ENCODE data around the gene CDC42SE2.
A peak's percentile ranks its signal among the peaks of the same experiment; 100 is the strongest.
"Not testable (repeated sequence)": the region's sequence is repeated elsewhere in the genome, so short reads cannot be mapped to it uniquely, and the experiment has no call there.

The CDC42SE2 gene

GRCh38 chr5:131304414-131304813, 40.6 kb downstream of the CDC42SE2 start:
- Mint-ChIP-seq H3K27ac (peak overlapping the region; percentile 41), H3K36me3 (ENCODE audit: low read depth) (peaks cover 35% of the 10 kb centered on the region), H3K4me3 (no peak overlapping the region), H3K27me3 (ENCODE audit: low read depth) (no peaks in the 10 kb centered on the region), H3K4me1 (ENCODE audit: low read depth) (peaks cover 46% of the 10 kb centered on the region), H3K9me3 (peaks cover 4% of the 10 kb centered on the region)

GRCh38 chr5:131305138-131305689, 41.4 kb downstream of the CDC42SE2 start:
- no peak overlapping the region for H3K27ac Mint-ChIP-seq
- H3K27me3 Mint-ChIP-seq (ENCODE audit: low read depth): no peaks in the 10 kb centered on the region
- H3K9me3 Mint-ChIP-seq: peaks cover 4% of the 10 kb centered on the region
- H3K4me3 Mint-ChIP-seq: no peak overlapping the region
- H3K4me1 Mint-ChIP-seq (ENCODE audit: low read depth): peaks cover 43% of the 10 kb centered on the region
- peaks cover 30% of the 10 kb centered on the region for H3K36me3 Mint-ChIP-seq (ENCODE audit: low read depth)

GRCh38 chr5:131305906-131306305, 42.1 kb downstream of the CDC42SE2 start:
- Mint-ChIP-seq H3K27ac (no peak overlapping the region), H3K9me3 (peaks cover 4% of the 10 kb centered on the region), H3K36me3 (ENCODE audit: low read depth) (peaks cover 28% of the 10 kb centered on the region), H3K4me3 (no peak overlapping the region), H3K4me1 (ENCODE audit: low read depth) (peaks cover 43% of the 10 kb centered on the region), H3K27me3 (ENCODE audit: low read depth) (no peaks in the 10 kb centered on the region)

- Mint-ChIP-seq H3K4me3 (peak overlapping the region; percentile 54), H3K36me3 (ENCODE audit: low read depth) (peaks cover 23% of the 10 kb centered on the region)
Observed at GRCh38 chr5:131312235-131312772, 48.5 kb downstream of the CDC42SE2 start.

GRCh38 chr5:131316026-131316425, 52.2 kb downstream of the CDC42SE2 start:
- Mint-ChIP-seq H3K27ac (no peak overlapping the region), H3K36me3 (ENCODE audit: low read depth) (peaks cover 35% of the 10 kb centered on the region)

More at GRCh38 chr5:131312235-131312772, 48.5 kb downstream of the CDC42SE2 start:
- peak overlapping the region; percentile 59 for H3K27ac Mint-ChIP-seq
- peaks cover 57% of the 10 kb centered on the region for H3K4me1 Mint-ChIP-seq (ENCODE audit: low read depth)
- not testable (repeated sequence) for H3K9me3 Mint-ChIP-seq; H3K27me3 Mint-ChIP-seq (ENCODE audit: low read depth)

GRCh38 chr5:131316822-131317221, 53.0 kb downstream of the CDC42SE2 start:
- peaks cover 61% of the 10 kb centered on the region for H3K4me1 Mint-ChIP-seq (ENCODE audit: low read depth)
- H3K4me3 Mint-ChIP-seq: no peak overlapping the region
- H3K36me3 Mint-ChIP-seq (ENCODE audit: low read depth): peaks cover 39% of the 10 kb centered on the region
- H3K9me3 Mint-ChIP-seq: peaks cover 3% of the 10 kb centered on the region
- H3K27ac Mint-ChIP-seq: no peak overlapping the region
- H3K27me3 Mint-ChIP-seq (ENCODE audit: low read depth): no peaks in the 10 kb centered on the region

More at GRCh38 chr5:131316026-131316425, 52.2 kb downstream of the CDC42SE2 start:
- Mint-ChIP-seq H3K4me3 (no peak overlapping the region), H3K4me1 (ENCODE audit: low read depth) (peaks cover 62% of the 10 kb centered on the region), H3K27me3 (ENCODE audit: low read depth) (no peaks in the 10 kb centered on the region), H3K9me3 (no peaks in the 10 kb centered on the region)

- Mint-ChIP-seq H3K27ac (no peak overlapping the region), H3K4me3 (no peak overlapping the region), H3K9me3 (peaks cover 3% of the 10 kb centered on the region)
Observed at GRCh38 chr5:131318455-131318854, 54.6 kb downstream of the CDC42SE2 start.

GRCh38 chr5:131321066-131321465, 57.2 kb downstream of the CDC42SE2 start:
- Mint-ChIP-seq H3K4me3 (no peak overlapping the region), H3K27me3 (ENCODE audit: low read depth) (no peaks in the 10 kb centered on the region), H3K27ac (no peak overlapping the region), H3K36me3 (ENCODE audit: low read depth) (peaks cover 50% of the 10 kb centered on the region), H3K9me3 (peaks cover 3% of the 10 kb centered on the region), H3K4me1 (ENCODE audit: low read depth) (peaks cover 55% of the 10 kb centered on the region)

More at GRCh38 chr5:131318455-131318854, 54.6 kb downstream of the CDC42SE2 start:
- Mint-ChIP-seq H3K27me3 (ENCODE audit: low read depth) (no peaks in the 10 kb centered on the region), H3K36me3 (ENCODE audit: low read depth) (peaks cover 49% of the 10 kb centered on the region), H3K4me1 (ENCODE audit: low read depth) (peaks cover 55% of the 10 kb centered on the region)

- peaks cover 3% of the 10 kb centered on the region for H3K9me3 Mint-ChIP-seq
- H3K27ac Mint-ChIP-seq: no peak overlapping the region
- peak overlapping the region; percentile 29 for H3K4me3 Mint-ChIP-seq
- H3K27me3 Mint-ChIP-seq (ENCODE audit: low read depth): no peaks in the 10 kb centered on the region
- H3K4me1 Mint-ChIP-seq (ENCODE audit: low read depth): peaks cover 52% of the 10 kb centered on the region
- H3K36me3 Mint-ChIP-seq (ENCODE audit: low read depth): peaks cover 44% of the 10 kb centered on the region
Observed at GRCh38 chr5:131322926-131323325, 59.1 kb downstream of the CDC42SE2 start.

GRCh38 chr5:131323378-131323777, 59.5 kb downstream of the CDC42SE2 start:
- H3K27me3 Mint-ChIP-seq (ENCODE audit: low read depth): no peaks in the 10 kb centered on the region
- H3K36me3 Mint-ChIP-seq (ENCODE audit: low read depth): peaks cover 46% of the 10 kb centered on the region
- H3K27ac Mint-ChIP-seq: no peak overlapping the region
- peaks cover 55% of the 10 kb centered on the region for H3K4me1 Mint-ChIP-seq (ENCODE audit: low read depth)
- peaks cover 3% of the 10 kb centered on the region for H3K9me3 Mint-ChIP-seq
- H3K4me3 Mint-ChIP-seq: no peak overlapping the region

- Mint-ChIP-seq H3K4me3 (no peak overlapping the region), H3K36me3 (ENCODE audit: low read depth) (peaks cover 51% of the 10 kb centered on the region), H3K9me3 (peaks cover 3% of the 10 kb centered on the region), H3K27ac (peak overlapping the region; percentile 45), H3K4me1 (ENCODE audit: low read depth) (peaks cover 63% of the 10 kb centered on the region), H3K27me3 (ENCODE audit: low read depth) (no peaks in the 10 kb centered on the region)
Observed at GRCh38 chr5:131324303-131324702, 60.5 kb downstream of the CDC42SE2 start.

- Mint-ChIP-seq H3K27ac (peak overlapping the region; percentile 62), H3K4me1 (ENCODE audit: low read depth) (peaks cover 44% of the 10 kb centered on the region), H3K27me3 (ENCODE audit: low read depth) (no peaks in the 10 kb centered on the region), H3K36me3 (ENCODE audit: low read depth) (peaks cover 37% of the 10 kb centered on the region), H3K4me3 (no peak overlapping the region), H3K9me3 (no peaks in the 10 kb centered on the region)
Observed at GRCh38 chr5:131328536-131329285, 64.9 kb downstream of the CDC42SE2 start.

- H3K9me3 Mint-ChIP-seq: no peaks in the 10 kb centered on the region
- peaks cover 41% of the 10 kb centered on the region for H3K36me3 Mint-ChIP-seq (ENCODE audit: low read depth)
- H3K27me3 Mint-ChIP-seq (ENCODE audit: low read depth): no peaks in the 10 kb centered on the region
- no peak overlapping the region for H3K4me3 Mint-ChIP-seq
- peak overlapping the region; percentile 52 for H3K27ac Mint-ChIP-seq
- peaks cover 45% of the 10 kb centered on the region for H3K4me1 Mint-ChIP-seq (ENCODE audit: low read depth)
Observed at GRCh38 chr5:131329286-131329560, 65.4 kb downstream of the CDC42SE2 start.

GRCh38 chr5:131330031-131330430, 66.2 kb downstream of the CDC42SE2 start:
- Mint-ChIP-seq H3K27ac (no peak overlapping the region), H3K36me3 (ENCODE audit: low read depth) (peaks cover 47% of the 10 kb centered on the region), H3K27me3 (ENCODE audit: low read depth) (no peaks in the 10 kb centered on the region), H3K4me3 (no peak overlapping the region), H3K4me1 (ENCODE audit: low read depth) (peaks cover 48% of the 10 kb centered on the region), H3K9me3 (peaks cover 5% of the 10 kb centered on the region)

- Mint-ChIP-seq H3K36me3 (ENCODE audit: low read depth) (peaks cover 43% of the 10 kb centered on the region), H3K4me1 (ENCODE audit: low read depth) (peaks cover 50% of the 10 kb centered on the region), H3K27ac (peak overlapping the region; percentile 57)
- H3K27me3 Mint-ChIP-seq (ENCODE audit: low read depth); H3K4me3 Mint-ChIP-seq; H3K9me3 Mint-ChIP-seq: not testable (repeated sequence)
Observed at GRCh38 chr5:131335756-131336155, 71.9 kb downstream of the CDC42SE2 start.
